Naive thymus-derived CD8-positive, alpha-beta T cell (primary cell): ENCODE results near the gene MAP3K7. TPM values are rescaled to one million over a fixed set of nuclear protein-coding genes. Genes with fewer than 3 reads are reported as not detected.
A peak's percentile ranks its signal among the peaks of the same experiment; 100 is the strongest.

Source experiments
- ATAC-seq, 2 donors: fragments of 150-1000 bp; cut with Tn5 transposase in 1 of 2; sonication (Bioruptor Pico), chemical (Tn5 transposase) in 1 of 2; 1 replicate in 1 of 2; 2 replicates in 1 of 2; pipeline ENCODE4 v1.10.0; 2021; ENCODE audit warnings: mild to moderate bottlenecking in 2 of 2, moderate library complexity in 2 of 2
- POLR2A ChIA-PET: fragments of 350-600 bp; sonication (Branson Sonifier 250); formaldehyde crosslinking; loops from one replicate; lab custom pipeline; 2021; ENCODE audit warnings: antibody characterized with exemption; lab: Charles Lee
- DNase-seq, 10 donors: peaks; one replicate each; pipeline versions ENCODE4 v3.0.0 to v3.0.0-alpha.2; 2020 to 2022
- H3K27ac Mint-ChIP-seq, 10 donors: one replicate each; pipeline ENCODE4 v1.8.0; 2020 to 2022; ENCODE audit warnings: mild to moderate bottlenecking in 10 of 10, mixed read lengths in 10 of 10, moderate library complexity in 4 of 10, inconsistent platforms in 1 of 10
- H3K27me3 Mint-ChIP-seq, 5 donors: one replicate each; pipeline ENCODE4 v1.8.0; 2021 to 2022; ENCODE audit warnings: mixed read lengths in 5 of 5
- H3K36me3 Mint-ChIP-seq, 3 donors: one replicate each; pipeline ENCODE4 v1.8.0; 2020 to 2022; ENCODE audit warnings: mixed read lengths in 3 of 3, mild to moderate bottlenecking in 2 of 3, inconsistent platforms in 1 of 3
- H3K4me1 Mint-ChIP-seq, 4 donors: one replicate each; pipeline ENCODE4 v1.8.0; 2021 to 2022; ENCODE audit warnings: mixed read lengths in 4 of 4
- H3K4me3 Mint-ChIP-seq, 10 donors: one replicate each; pipeline ENCODE4 v1.8.0; 2020 to 2022; ENCODE audit warnings: mild to moderate bottlenecking in 10 of 10, mixed read lengths in 10 of 10, moderate library complexity in 6 of 10, inconsistent platforms in 1 of 10
- H3K9me3 Mint-ChIP-seq, 9 donors: one replicate each; pipeline ENCODE4 v1.8.0; 2020 to 2022; ENCODE audit warnings: mixed read lengths in 9 of 9, mild to moderate bottlenecking in 3 of 9, inconsistent platforms in 1 of 9, moderate library complexity in 1 of 9
- polyA plus RNA-seq, 3 donors: library from polyadenylated mRNA; unstranded; fragments of 300-500 nt; fragmentation: Illumina TruSeq; gene quantifications; one replicate each; pipeline ENCODE4 v1.2.3, GENCODE V29; 2021
- total RNA-seq, 8 experiments: library from RNA in 2 of 8; stranded (reverse) in 2 of 8; gene quantifications; one replicate each; pipeline ENCODE4 v1.2.3 and lab custom pipeline; 2021 to 2026

The MAP3K7 gene
- total and polyA plus RNA-seq, 5 experiments from 2014 or later: 12.9 to 29.3 (median 21.1) TPM

- POLR2A ChIA-PET: no interaction called here
- H3K27ac Mint-ChIP-seq: no peak overlapping the region
- no peak for DNase-seq
Measured at GRCh38 chr6:90508753-90509152, 78.1 kb downstream of the MAP3K7 start.

DNA sequence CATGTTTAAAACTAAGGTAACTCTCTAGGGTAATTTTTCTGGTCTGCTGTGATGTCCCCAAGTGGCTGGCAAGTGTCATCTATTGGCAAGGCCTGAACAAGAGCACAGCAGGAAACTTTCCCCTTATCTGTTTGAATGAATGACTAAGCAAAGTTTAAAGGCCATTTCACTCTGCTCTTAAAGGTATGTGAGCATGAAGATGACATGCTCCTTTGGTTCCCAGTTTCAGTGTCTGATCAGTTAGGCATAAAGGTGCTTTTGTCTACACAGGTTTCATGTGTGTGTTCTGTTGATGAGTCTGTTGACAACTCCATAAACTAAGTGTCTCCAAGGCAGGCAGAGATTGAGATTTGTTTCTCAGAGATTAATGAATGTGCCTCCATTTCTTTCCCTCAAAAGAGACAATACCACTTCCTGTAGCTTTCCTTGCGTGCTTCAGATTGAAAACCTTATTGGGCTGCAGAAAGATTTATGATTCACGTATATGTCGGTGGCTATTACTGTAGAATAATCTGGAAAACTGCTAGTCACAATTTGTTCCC lies 83.9 kb downstream of the MAP3K7 start:
- peak; percentile 68 to 78 for ATAC-seq
- peak overlapping the region in 2 of 10 donors; percentile 23 to 35 for H3K4me3 Mint-ChIP-seq

More at GRCh38 chr6:90508753-90509152, 78.1 kb downstream of the MAP3K7 start:
- no peak for ATAC-seq
- Mint-ChIP-seq H3K4me3 (no peak overlapping the region), H3K36me3 (peaks cover 21 to 31% (median 26%) of the 10 kb centered on the region in 3 donors), H3K9me3 (peaks cover 6 to 26% (median 15%) of the 10 kb centered on the region in 9 donors), H3K27me3 (no peaks in the 10 kb centered on the region), H3K4me1 (peaks cover 0 to under 1% (median 0%) of the 10 kb centered on the region in 4 donors)

GRCh38 chr6:90502381-90502780 lies 84.5 kb downstream of the MAP3K7 start:
- no peak for DNase-seq
- POLR2A ChIA-PET: no interaction called here
- Mint-ChIP-seq H3K36me3 (no peaks in the 10 kb centered on the region), H3K4me3 (no peak overlapping the region), H3K9me3 (peaks cover 0 to 4% (median 0%) of the 10 kb centered on the region in 9 donors), H3K27ac (no peak overlapping the region), H3K4me1 (peaks cover 7 to 13% (median 9%) of the 10 kb centered on the region in 4 donors), H3K27me3 (peaks cover 0 to under 1% (median 0%) of the 10 kb centered on the region in 5 donors)
- ATAC-seq: no peak

More for the DNA sequence above, 83.9 kb downstream of the MAP3K7 start:
- POLR2A ChIA-PET: no interaction called here
- peak in 1 of 10 donors; percentile 23 for DNase-seq
- no peaks in the 10 kb centered on the region for H3K27me3 Mint-ChIP-seq
- peaks cover 0 to 9% (median 0%) of the 10 kb centered on the region in 9 donors for H3K9me3 Mint-ChIP-seq
- H3K36me3 Mint-ChIP-seq: peaks cover 0 to 1% (median 0%) of the 10 kb centered on the region in 3 donors
- H3K27ac Mint-ChIP-seq: peak overlapping the region in 5 of 10 donors; percentile 2 to 82 (median 60)
- peaks cover 6 to 13% (median 9%) of the 10 kb centered on the region in 4 donors for H3K4me1 Mint-ChIP-seq

GRCh38 chr6:90500458-90500857 lies 86.4 kb downstream of the MAP3K7 start:
- H3K4me3 Mint-ChIP-seq: no peak overlapping the region
- H3K4me1 Mint-ChIP-seq: peaks cover 7 to 13% (median 9%) of the 10 kb centered on the region in 4 donors
- H3K27me3 Mint-ChIP-seq: peaks cover 0 to 3% (median 0%) of the 10 kb centered on the region in 5 donors
- H3K27ac Mint-ChIP-seq: no peak overlapping the region
- H3K9me3 Mint-ChIP-seq: no peaks in the 10 kb centered on the region
- POLR2A ChIA-PET: interaction anchor here (0.6 kb wide), 1 partner anchor 89 kb away, joined by 5 read pairs; no protein-coding TSS in a partner anchor
- H3K36me3 Mint-ChIP-seq: no peaks in the 10 kb centered on the region
- DNase-seq (no peak), ATAC-seq (no peak)

GRCh38 chr6:90497411-90497810 lies 89.5 kb downstream of the MAP3K7 start:
- no peaks in the 10 kb centered on the region for H3K36me3 Mint-ChIP-seq
- DNase-seq: no peak
- H3K27ac Mint-ChIP-seq: peak overlapping the region in 1 of 10 donors; percentile 64
- POLR2A ChIA-PET: no interaction called here
- H3K4me1 Mint-ChIP-seq: peaks cover 0 to 4% (median 0%) of the 10 kb centered on the region in 4 donors
- peaks cover 5 to 13% (median 10%) of the 10 kb centered on the region in 5 donors for H3K27me3 Mint-ChIP-seq
- no peak overlapping the region for H3K4me3 Mint-ChIP-seq
- H3K9me3 Mint-ChIP-seq: no peaks in the 10 kb centered on the region
- no peak for ATAC-seq

DNA sequence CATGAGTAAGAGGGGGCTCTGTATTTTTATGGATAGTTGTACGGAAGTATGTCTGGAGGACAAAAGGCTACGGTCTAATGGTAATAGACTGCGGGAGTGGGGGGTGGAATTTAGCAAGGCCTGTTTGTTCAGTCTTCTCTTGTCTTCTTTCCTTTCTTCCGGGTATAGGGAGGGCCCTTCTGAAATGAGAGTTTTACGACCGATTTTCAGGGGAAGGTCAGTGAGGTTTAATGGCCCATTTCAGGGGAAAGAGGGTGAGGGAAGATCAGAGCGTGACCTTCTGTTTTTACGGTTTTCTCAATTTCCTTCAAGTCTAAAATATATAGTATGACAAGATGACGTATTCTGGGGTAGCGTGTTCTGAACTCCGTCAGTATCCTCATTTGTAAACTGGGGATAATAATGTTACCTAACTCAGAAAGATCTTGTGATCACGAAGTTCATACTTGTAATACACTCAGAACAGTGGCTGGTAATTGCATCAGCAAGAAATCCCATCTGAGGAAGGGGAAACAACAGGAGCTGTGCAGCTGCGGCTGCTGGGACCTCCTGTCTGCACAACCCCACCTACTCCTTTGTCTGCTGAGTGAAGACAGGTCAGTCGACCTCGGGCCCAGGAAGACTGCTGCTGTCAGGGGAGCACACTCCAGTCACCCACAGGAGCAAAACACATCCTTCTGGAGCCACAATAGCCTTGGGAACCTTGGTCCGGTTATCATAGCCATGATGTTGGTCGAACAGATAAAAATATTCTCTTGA lies 90.4 kb downstream of the MAP3K7 start:
- Mint-ChIP-seq H3K4me1 (peaks cover 0 to 4% (median 0%) of the 10 kb centered on the region in 4 donors), H3K4me3 (no peak overlapping the region), H3K27me3 (peaks cover 7 to 18% (median 13%) of the 10 kb centered on the region in 5 donors), H3K9me3 (no peaks in the 10 kb centered on the region), H3K27ac (no peak overlapping the region), H3K36me3 (no peaks in the 10 kb centered on the region)
- POLR2A ChIA-PET: no interaction called here
- DNase-seq (no peak), ATAC-seq (no peak)

DNA sequence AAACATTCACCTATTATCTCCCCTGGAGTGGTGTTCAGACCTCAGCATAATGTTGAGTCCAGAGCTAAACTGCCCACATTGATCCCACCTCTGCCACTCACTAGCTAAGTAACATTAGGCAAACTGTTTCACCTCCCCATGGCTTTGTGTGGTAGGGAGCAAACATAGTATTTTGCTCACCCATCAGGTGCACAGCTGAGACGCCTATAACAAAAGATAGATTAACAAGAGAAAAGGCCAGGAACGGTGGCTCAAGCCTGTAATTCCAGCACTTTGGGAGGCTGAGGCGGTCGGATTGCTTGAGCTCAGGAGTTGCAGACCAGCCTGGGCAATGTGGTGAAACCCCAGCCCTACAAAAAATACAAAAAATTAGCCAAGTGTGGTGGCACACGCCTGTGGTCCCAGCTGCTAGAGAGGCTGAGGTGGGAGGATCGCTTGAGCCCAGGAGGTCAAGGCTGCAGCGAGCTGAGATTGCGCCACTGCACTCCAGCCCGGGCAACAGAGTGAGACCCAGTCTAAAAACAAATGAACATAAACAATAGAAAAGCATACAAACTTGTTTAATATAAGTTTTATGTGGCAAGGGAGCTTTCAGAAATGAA lies 91.6 kb downstream of the MAP3K7 start:
- Mint-ChIP-seq H3K27ac (no peak overlapping the region), H3K4me1 (peaks cover 0 to 4% (median 0%) of the 10 kb centered on the region in 4 donors), H3K9me3 (no peaks in the 10 kb centered on the region), H3K4me3 (no peak overlapping the region), H3K36me3 (no peaks in the 10 kb centered on the region), H3K27me3 (peaks cover 10 to 18% (median 13%) of the 10 kb centered on the region in 5 donors)
- POLR2A ChIA-PET: interaction anchor here (0.5 kb wide), 1 partner anchor 682 kb away, joined by 3 read pairs; no protein-coding TSS in a partner anchor
- ATAC-seq: no peak
- no peak for DNase-seq

- DNase-seq (no peak), ATAC-seq (no peak)
- peak overlapping the region in 1 of 10 donors; percentile 38 for H3K27ac Mint-ChIP-seq
- H3K9me3 Mint-ChIP-seq: no peaks in the 10 kb centered on the region
- H3K4me3 Mint-ChIP-seq: no peak overlapping the region
- H3K27me3 Mint-ChIP-seq: peaks cover 13 to 21% (median 14%) of the 10 kb centered on the region in 5 donors
- POLR2A ChIA-PET: interaction anchor here (0.5 kb wide), 1 partner anchor 681 kb away, joined by 3 read pairs; no protein-coding TSS in a partner anchor
- H3K4me1 Mint-ChIP-seq: peaks cover 0 to 4% (median 0%) of the 10 kb centered on the region in 4 donors
- no peaks in the 10 kb centered on the region for H3K36me3 Mint-ChIP-seq
Measured at GRCh38 chr6:90494067-90494780, 92.6 kb downstream of the MAP3K7 start.

DNA sequence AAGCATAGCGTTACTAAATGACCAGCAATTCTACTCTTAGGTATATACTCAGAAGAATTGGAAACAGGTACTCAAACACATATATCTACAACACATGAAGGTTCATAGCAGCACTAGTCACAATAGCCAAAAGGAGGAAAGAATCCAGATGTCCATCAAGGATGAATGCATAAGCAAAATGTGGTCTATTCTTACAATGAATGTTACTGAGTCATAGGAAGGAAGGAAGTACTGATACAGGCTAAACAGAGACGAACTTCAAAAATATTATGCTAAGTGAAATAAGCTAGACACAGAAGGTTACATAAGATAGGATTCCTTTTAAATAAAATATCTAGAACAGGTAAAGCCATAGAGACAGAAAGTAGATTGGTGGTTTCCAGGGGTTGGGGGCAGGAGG lies 93.5 kb downstream of the MAP3K7 start:
- peaks cover 13 to 24% (median 17%) of the 10 kb centered on the region in 5 donors for H3K27me3 Mint-ChIP-seq
- DNase-seq (no peak), ATAC-seq (no peak)
- H3K4me1 Mint-ChIP-seq: peaks cover 0 to 4% (median 0%) of the 10 kb centered on the region in 4 donors
- no peaks in the 10 kb centered on the region for H3K9me3 Mint-ChIP-seq
- no peak overlapping the region for H3K27ac Mint-ChIP-seq
- POLR2A ChIA-PET: no interaction called here
- no peak overlapping the region for H3K4me3 Mint-ChIP-seq
- no peaks in the 10 kb centered on the region for H3K36me3 Mint-ChIP-seq

DNA sequence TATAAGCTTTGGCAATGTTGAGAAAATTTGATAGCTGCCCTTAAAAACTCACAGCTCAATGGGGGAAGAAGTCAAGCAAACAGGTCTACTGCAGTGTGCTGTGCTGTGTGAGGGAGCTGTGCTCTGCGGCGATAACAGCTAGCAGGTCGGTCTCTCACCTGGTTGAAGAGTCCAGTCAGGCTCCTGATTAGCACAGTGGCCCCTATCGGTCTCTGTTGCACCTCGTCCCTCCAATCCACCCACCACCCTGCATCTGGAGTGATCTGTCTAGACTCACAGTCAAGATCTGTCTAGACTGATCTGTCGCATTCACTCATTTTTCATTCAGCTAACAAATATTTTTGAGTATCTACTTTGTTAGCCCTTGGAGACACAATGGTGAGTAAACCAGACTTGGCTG lies 94.1 kb downstream of the MAP3K7 start:
- ATAC-seq: no peak

DNA sequence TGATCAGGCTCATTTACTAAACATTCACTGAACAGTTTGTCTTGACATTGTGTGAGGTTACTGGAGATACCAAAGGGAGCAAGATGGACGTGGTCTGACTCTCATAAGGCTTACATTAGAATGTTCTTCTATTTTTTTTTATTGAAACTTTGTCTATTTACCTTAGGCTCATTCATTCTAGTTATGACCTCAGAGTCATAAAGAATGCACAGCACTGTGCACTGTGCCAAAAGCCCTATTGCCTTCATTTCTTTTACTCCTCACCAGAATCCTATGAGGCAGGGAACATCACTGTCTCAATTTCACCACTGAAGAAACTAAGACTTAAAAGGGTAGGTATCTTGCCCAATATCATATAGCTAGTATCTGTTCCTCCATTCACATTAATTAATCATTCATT lies 94.5 kb downstream of the MAP3K7 start:
- H3K27ac Mint-ChIP-seq: no peak overlapping the region
- no peak overlapping the region for H3K4me3 Mint-ChIP-seq
- DNase-seq (no peak), ATAC-seq (no peak)
- H3K36me3 Mint-ChIP-seq: no peaks in the 10 kb centered on the region
- peaks cover 0 to 2% (median 0%) of the 10 kb centered on the region in 4 donors for H3K4me1 Mint-ChIP-seq
- peaks cover 13 to 24% (median 19%) of the 10 kb centered on the region in 5 donors for H3K27me3 Mint-ChIP-seq
- H3K9me3 Mint-ChIP-seq: no peaks in the 10 kb centered on the region
- POLR2A ChIA-PET: no interaction called here

More for the DNA sequence above, 94.1 kb downstream of the MAP3K7 start:
- H3K27me3 Mint-ChIP-seq: peaks cover 13 to 24% (median 17%) of the 10 kb centered on the region in 5 donors
- peaks cover 0 to 4% (median 0%) of the 10 kb centered on the region in 4 donors for H3K4me1 Mint-ChIP-seq
- no peaks in the 10 kb centered on the region for H3K9me3 Mint-ChIP-seq
- no peaks in the 10 kb centered on the region for H3K36me3 Mint-ChIP-seq
- no peak for DNase-seq
- no peak overlapping the region for H3K4me3 Mint-ChIP-seq
- POLR2A ChIA-PET: no interaction called here
- H3K27ac Mint-ChIP-seq: no peak overlapping the region
